Adrenal gland (tissue), 5 donors: ENCODE measurements around the gene SLCO2A1.

Experiments
- CTCF ChIP-seq, 6 experiments: fragments of 450-650 bp in 4 of 6; fragments of 200-600 bp in 2 of 6; sonication (generic) in 1 of 6; IDR thresholded peaks; 1 replicate in 5 of 6; 2 replicates in 1 of 6; pipeline versions ENCODE4 v1.5.1 to v1.8.0; 2016 to 2021; ENCODE audit warnings: antibody characterized with exemption in 6 of 6, mild to moderate bottlenecking in 2 of 6, moderate library complexity in 1 of 6
- POLR2A ChIP-seq, 2 donors: fragments of 450-650 bp; IDR thresholded peaks; one replicate each; pipeline ENCODE4 v1.6.1; 2017; ENCODE audit warnings: antibody characterized with exemption in 2 of 2, mild to moderate bottlenecking in 2 of 2, moderate library complexity in 1 of 2
- donor health status: DM: no; HTN: no; CAD: no.

DNA sequence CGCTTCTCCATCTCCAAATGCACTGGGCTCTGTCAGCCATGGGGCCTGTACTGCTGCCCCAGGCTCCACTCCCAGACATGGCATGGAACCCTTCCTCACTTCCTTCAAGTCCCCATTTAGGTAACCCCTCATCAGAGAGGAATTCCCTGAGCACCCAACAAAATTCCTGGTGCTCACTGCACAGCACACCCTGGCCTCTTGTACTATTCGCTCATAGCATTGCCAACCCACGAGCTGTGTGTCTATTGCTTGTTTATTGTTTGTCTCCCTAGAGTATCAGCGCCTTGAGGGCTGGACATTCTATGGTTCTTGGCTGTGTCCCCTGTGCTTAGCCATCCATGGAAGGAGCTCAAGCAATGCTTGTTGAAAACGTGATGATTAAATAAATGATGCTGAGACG is 46.1 kb upstream of the SLCO2A1 start:
- TF ChIP-seq POLR2A (IDR thresholded peaks at IDR 0.05) (no peak), CTCF (IDR thresholded peaks at IDR 0.05) (no peak)
